ENCODE measurements around the gene PSMD1.

Gene PSMD1

GRCh38 chr2:231036131-231036530 lies 20.5 kb upstream of the PSMD1 start:
- no peak for DNase-seq

DNA sequence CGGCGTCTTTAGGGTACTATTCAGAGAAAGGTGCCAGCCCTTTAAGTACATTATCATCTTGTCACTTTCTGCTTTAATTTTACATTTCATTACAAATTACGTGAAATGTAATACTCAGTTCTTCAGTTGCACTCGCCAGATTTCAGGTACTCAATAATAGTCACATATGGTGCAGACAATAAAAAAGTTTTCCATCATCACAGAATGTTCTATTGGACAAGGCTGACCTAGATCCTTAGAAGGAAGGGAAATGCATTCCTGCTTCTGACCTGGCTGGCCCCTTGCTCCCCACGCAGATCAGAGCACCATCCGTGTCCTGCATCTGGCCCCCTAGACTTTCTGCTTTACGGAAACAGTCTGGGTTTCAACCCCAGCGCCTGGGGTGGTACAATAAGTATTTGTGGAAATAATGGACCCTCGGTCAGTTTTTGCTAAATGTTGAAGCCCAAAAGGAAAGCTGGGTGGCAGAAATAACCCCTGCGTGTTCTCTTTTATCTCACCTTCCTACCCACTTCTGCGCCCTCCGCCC lies 20.0 kb upstream of the PSMD1 start:
- DNase-seq = no peak

DNA sequence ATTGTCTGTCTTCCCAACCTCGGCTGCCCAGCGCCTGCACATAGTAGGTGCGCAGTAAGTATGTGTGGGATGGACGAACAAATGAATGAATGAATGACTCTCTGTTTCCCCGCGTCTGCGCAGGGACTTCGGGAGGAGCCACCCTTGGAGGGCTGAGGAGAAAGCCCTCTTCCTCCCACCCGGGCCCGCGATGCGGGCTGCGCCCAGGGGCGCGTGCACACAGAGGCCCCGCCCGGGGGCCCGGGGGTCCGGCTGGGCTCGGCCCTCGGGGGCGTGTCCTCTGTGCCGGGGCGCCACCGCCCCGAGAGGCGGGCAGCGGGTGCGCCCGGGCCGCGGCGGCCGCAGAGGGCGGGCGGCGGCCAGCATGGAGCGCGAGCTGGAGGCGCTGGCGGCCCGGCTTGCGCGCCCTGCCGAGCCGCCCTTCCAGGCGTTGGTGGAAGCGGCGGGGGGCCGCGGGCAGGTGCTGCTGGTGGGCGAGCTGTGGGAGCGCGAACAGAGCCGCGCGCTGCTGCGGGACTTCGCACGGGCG lies 19.4 kb upstream of the PSMD1 start, which contains the start of gene C2orf72:
TSS of gene C2orf72 (plus strand) at position 322 of the 529 bp plus-strand sequence. CDS start at position 365, 43 bp downstream.
- no peak for DNase-seq

DNA sequence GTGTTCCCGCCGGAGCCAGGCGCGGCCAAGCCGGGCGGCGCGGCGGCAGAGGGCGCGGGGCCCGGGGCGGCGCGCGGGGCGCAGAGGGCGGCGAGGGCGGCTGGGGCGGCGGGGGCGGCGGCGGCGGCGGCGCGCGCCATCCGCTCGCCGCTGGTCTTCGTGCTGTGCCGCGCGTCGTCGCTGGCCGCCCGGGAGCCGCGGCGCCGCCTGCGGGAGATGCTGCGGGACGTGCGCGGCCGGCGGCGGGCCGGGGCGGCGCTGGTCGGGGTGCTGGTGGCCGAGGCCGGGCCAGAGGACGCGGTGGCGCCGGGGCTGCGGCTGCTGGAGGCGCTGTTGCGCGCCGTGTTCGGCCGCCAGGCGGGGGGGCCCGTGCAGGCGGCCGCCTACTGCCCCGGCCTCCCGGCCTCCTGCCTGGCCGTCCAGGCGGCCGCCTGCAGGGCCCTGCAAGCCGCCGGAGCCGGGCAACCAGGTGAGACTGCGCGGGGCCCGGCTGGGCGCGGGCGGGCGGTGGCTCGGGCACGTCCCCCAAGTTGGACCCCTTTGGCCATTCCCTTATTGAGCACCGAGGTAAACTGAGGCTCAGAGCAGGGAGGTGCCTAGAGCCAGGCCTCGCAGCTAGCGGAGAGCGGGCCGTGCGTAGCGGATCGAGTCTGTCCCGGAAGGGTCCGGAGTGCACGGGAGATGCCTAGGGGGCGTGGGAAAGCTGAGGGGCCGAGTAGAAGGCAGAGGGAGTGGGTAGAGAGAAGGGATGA lies 18.8 kb upstream of the PSMD1 start:
- no peak for DNase-seq

DNA sequence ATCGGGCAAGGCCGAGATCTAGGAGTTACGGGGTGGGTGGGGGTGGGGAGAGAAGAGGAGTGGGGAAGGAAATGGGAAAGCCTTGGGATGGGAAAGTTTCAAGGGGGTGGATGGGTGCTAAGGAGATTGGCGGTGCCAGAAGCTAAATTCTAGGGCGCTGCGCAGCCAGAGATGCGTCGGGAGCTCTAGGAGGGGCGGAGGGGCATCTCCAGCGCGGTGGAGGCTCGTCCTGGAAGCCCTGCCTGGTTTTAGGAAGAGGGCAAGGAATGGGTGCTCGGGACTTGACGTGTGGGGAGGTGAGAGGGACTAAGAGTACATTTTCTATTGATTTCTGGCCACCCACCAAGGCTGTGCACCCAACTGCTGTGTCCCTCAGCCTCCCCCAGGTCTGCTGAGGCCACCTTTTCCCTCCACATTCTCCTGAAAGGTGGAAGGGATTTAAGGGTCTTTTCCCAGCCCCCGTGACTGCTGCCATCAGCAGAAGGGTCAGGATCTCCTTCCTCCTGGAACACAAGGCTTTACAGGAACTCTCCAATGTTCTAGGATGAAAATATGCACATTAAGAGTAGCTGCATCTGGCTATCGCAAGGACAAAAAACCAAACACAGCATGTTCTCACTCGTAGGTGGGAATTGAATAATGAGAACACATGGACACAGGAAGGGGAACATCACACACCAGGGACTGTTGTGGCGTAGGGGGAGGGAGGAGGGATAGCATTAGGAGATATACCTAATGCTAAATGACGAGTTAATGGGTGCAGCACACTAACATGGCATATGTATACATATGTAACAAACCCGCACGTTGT lies 18.0 kb upstream of the PSMD1 start:
- DNase-seq = no peak

DNA sequence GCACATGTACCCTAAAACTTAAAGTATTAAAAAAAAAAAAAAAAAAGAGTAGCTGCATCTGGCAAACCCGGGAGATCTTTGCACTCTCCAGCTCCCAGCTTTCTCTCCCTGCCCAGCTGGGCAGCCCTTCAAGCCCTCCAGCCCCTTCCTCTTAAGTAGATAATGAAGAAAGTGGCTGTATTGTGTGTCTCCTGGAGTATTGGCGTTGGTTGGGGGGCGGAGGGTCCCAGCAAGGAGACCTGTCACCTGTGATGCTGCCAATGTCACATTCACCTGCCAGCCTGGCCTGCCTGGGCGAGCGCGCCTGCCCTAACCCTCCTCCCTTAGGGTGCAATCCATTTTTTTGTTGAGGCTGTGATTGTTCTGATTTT lies 17.4 kb upstream of the PSMD1 start:
- no peak for DNase-seq

DNA sequence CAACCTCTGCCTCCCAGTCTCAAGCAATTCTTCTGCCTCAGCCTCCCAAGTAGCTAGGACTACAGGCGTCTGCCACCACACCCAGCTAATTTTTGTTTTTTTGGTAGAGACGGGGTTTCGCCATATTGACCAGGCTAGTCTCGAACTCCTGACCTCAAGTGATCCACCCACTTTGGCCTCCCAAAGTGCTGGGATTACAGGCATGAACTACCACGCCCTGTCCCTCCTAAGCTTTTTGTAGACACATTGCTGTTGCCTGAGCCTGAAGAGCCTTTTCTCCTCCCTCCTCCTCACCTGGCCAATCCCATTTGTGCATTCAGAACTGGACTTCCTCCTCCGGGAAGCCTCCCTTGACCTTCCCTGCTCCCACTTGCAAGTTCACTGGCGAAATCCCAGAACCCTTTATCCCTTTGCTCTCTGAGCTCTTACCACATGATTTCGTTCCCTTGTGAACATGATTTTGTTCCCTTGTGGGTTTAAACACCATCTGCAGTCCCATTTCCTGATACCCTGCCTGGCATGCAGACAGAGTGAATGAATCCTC lies 16.8 kb upstream of the PSMD1 start:
- no peak for DNase-seq

DNA sequence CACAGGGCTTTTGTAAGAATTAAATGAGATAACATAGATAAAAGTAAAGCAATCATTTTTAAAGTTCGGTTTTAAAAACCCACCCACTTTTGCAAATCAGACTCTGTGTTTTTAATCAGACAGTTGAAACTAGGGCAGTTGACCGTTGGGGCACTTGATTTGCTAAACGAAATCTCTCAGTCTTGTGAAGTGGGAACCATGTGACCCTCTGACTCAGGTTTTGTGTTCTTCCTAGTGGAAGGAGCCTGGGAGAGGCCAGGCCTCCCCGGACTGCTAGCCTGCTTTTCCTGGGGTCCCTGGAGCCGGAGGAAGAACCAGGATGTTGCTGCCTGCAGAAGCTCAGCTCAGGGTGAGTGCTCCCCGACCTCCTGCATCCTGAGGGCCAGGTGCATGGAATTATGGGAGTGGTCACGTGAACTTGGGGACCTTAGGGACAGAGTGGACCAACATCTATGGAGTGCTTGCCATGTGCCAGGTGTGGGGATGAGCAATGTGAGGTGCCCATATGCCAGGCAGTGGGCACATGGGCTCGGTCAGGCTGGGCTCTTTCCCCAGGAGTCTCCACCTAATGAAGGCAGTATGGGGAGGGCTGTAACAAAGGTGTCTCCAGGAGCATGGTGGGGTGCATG lies 15.5 kb upstream of the PSMD1 start:
- no peak for DNase-seq

- no peak for DNase-seq
Observed at GRCh38 chr2:231043796-231044195, 12.9 kb upstream of the PSMD1 start.

- DNase-seq = no peak
Observed at GRCh38 chr2:231046916-231047273, 9.8 kb upstream of the PSMD1 start.

- DNase-seq = no peak
Observed at GRCh38 chr2:231047274-231047922, 9.3 kb upstream of the PSMD1 start.

DNA sequence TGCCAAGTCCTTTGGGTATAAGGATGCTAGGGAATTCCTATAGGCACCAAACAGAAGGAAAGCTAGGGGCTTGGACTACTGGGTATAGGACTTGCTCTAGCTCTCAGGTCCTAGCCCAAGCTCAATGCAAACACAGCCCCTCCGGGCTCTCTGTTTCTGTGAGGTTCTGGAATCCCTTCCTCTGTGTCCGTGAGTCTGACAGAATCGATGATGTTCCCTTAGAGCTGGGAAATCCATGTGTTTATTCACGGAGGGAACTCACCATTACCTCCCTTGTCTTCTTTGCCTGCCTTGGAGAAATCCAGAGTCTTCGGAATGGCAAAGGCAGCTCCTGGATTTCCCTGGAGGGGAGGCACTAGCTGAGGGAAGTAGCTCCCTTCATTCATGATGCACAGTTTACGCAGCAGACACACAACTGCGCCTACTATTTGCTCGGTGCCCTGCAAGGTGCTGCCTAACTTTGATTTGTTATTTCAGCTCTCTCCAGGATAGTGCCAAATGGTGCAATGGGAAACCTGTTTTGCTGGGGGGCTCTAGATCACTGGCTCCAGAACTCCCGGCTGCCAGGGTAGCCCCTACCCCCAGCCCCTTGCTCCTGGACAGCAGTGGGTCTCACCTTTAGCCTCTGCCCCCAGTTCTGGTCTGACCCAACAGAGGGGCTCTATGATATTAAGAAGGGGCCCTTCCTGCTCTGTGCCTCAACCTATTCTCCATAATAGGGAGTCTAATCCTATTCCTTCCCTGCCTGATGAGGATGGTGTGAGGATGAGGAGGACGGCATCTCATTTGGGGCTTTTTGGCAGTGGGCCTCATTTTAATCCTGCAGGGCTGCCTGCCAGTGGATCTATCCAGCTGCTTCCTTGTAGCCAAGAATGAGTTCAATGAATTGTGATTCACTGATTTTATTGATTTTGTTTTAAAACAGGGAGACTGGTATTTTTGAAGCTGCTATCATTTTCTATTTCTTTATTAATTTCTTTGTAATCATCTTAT lies 8.4 kb upstream of the PSMD1 start:
- DNase-seq = no peak

GRCh38 chr2:231049286-231050017 lies 7.2 kb upstream of the PSMD1 start:
- DNase-seq = no peak

- no peak for DNase-seq
Observed at GRCh38 chr2:231050018-231050901, 6.4 kb upstream of the PSMD1 start.

GRCh38 chr2:231051116-231051515 lies 5.6 kb upstream of the PSMD1 start:
- DNase-seq = no peak

GRCh38 chr2:231052494-231053451 lies 3.9 kb upstream of the PSMD1 start:
- DNase-seq = peak; percentile 75

- no peak for DNase-seq
Observed at GRCh38 chr2:231053846-231054245, 2.8 kb upstream of the PSMD1 start.

GRCh38 chr2:231057590-231057989 lies 923 bp downstream of the PSMD1 start:
- no peak for DNase-seq
